HG03066 (cell line): ENCODE data around the gene OR5L2.
"Not testable (repeated sequence)": the region's sequence is repeated elsewhere in the genome, so short reads cannot be mapped to it uniquely, and the experiment has no call there.

Experiments
- ATAC-seq: cut with Tn5 transposase; IDR thresholded peaks from one replicate; pipeline ENCODE4 v1.9.1; 2021; ENCODE audit warnings: low read depth; ENCODE audit not compliant: unreplicated experiment

Gene OR5L2

DNA sequence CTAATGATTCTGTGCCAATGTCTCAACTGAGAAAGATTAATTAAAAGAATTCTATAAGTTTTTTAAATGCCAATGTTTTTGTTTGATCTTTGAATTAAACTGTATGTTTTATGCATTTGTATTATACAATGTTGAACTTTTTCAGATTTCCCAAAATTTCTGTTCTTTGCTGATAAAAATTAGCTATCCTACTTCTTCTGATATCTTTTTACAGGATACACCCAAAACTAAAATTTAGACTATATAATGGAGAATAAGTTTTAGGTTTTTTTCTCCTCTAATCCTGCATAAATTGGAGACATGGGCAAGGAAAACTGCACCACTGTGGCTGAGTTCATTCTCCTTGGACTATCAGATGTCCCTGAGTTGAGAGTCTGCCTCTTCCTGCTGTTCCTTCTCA lies at the start of gene OR5L2:
TSS of gene OR5L2 (plus strand) at position 301 of the 400 bp plus-strand sequence. CDS start at position 301, 0 bp downstream.
- ATAC-seq = no peak

DNA sequence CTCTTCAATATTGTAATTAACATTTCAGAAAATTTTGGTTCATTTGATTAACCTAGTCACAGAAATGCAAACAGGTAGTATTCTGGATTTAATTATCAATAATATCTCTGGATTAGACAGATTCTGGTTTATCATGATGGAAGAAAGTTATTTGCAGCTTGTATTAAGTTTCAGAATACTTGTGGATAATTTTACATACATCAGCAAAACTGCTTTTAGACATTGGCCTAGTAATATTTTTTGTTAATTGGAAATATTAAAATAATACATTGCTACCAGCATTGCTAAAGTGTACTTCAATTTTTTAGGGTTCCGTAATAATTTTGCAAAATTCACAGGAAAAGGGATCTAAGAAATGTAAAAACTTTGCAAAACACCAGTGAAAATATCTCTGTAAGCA lies 35.4 kb upstream of the OR5L2 start:
- ATAC-seq = no peak

DNA sequence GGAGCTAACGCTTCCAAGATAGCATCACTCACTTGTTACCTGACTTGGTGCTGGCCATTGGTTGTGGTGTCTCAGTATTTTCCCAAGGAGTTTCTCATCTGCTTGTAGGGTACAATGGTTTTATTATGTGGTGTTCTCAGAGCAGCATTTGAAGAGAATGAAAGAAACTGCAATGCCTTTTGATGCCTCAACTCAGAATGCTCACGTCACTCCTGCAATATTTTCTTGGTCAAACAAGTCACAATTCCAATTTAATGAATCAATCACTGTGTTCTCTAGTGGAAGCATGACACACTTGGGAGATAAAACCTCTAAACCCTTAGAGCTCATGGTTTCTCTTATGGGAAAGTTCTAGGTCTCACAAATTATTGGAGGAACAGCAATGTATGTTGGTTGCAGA lies 33.7 kb upstream of the OR5L2 start:
- ATAC-seq = no peak

DNA sequence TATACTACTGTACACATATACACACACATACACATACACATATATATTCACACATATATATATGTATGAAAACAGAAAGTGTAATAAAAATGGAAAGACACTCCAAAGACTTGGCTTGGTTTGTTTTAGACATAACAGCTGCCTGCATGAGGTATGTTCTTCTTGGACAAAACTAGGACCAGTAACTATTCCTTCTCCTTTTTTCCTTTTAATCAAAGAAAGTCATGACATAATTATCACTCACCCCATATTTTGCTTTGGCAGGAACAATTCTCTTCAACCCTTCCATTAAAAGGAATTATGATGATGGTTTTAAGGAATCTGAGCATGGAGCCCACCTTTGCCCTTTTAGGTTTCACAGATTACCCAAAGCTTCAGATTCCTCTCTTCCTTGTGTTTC lies 31.8 kb upstream of the OR5L2 start, which contains the start of gene OR5D14:
TSS of gene OR5D14 (plus strand) at position 301 of the 400 bp plus-strand sequence. CDS start at position 301, 0 bp downstream.
- no peak for ATAC-seq

DNA sequence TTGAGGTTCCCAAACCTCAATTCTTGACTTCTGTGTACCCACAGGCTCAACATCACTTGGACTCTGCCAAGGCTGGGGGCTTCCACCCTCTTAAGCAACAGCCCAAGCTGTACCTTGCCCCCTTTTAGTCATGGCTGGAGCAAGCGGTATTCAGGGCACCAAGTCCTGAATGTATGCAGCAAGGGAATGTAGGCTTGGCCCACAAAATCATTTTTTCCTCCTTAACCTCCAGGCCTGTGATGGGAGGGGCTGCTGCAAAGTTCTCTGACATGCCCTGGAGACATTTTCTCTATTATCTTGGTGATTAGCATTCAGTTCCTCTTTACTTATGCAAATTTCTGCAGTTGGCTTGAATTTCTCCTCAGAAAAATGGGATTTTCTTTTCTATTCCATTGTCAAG lies 20.8 kb upstream of the OR5L2 start:
- ATAC-seq = no peak

DNA sequence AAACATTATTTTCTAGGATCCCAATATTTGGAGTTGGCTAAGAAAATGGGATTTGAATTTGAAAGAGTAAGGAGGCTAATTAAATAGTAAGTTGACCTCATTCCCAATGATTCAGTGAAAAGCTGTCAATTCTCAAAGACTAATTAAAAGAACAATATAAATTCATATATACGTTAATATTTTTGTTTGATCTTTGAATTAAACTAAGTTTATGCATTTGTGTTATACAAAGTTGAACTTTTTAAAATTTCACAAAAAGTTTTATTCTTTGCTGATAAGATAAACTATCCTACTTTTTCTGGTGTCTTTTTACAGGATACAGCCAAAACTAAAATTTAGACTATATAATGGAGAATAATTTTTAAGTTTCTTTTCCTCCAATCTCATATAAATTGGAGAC lies 16.0 kb upstream of the OR5L2 start, which contains the start of gene OR5L1:
TSS of gene OR5L1 (plus strand) at position 301 of the 400 bp plus-strand sequence. CDS start 100 bp downstream, outside the sequence.
- ATAC-seq = no peak

DNA sequence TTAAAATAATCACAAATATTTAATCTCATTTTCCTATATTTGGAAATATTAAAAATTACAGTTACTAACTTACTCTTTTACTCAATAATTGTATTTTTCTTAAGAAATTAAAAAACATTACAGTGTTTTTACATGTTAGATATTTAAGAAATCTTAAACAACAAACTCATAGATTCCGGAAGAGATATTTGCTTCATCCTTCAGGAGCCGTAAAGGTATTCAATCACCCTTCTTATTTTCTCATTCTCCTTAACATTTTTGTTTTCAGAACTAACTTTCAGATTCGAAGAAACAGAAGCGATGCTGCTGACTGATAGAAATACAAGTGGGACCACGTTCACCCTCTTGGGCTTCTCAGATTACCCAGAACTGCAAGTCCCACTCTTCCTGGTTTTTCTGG lies 7.7 kb upstream of the OR5L2 start, which contains the start of gene OR5D18:
TSS of gene OR5D18 (plus strand) at position 301 of the 400 bp plus-strand sequence. CDS start at position 301, 0 bp downstream.
- no peak for ATAC-seq

DNA sequence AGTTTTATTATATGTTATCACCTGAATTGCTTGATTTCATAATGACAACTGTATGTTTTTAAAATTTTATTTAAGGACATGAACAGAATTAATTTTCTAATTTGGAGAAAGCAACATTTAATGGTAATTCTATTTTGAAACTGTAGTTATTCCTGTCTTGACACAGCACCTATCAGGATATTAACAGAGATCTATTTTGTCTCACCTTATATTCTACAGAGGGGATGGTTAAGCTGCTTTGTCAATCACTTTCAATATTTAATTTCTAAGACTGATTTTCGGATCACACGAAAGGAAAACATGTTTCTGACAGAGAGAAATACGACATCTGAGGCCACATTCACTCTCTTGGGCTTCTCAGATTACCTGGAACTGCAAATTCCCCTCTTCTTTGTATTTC lies 11.4 kb downstream of the OR5L2 start, which contains the start of gene OR5D16:
TSS of gene OR5D16 (plus strand) at position 301 of the 400 bp plus-strand sequence. CDS start at position 301, 0 bp downstream.
- ATAC-seq = no peak

DNA sequence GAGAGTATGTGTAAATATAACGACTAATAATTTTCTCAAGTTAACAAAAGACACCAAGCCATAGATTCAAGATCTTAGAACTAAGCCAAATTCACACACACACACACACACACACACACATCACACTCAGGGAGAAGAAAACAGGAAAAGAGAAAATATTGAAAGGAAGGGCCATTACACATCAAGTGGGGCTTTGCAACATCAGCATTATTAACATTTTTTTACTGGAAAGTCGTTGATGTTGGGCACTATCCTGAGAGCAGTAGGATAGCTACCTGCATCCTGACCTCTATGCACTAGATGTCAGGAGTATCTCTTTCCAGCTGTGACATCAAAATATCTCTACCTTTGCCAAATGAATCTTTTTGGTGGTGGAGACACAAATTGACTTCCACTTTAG lies 20.4 kb downstream of the OR5L2 start:
- no peak for ATAC-seq

DNA sequence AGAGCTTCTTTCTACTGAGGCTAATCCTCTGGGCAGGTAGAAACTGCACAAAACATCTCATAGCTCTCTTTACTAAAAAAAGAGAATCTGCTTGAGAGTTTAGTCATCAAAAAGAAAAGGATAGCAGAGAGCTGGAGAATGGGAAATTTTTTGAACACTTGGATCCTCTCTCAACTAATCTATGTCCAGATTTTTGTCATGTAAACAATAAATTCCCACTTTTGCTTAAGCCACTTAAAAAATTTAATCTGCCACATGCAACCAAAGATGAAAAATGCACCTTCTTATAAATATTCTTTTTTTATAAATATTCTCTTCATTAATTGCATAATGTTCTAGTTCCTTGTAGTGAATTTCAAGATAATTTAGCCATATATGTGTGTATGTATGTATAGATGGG lies 22.0 kb downstream of the OR5L2 start:
- ATAC-seq = no peak

DNA sequence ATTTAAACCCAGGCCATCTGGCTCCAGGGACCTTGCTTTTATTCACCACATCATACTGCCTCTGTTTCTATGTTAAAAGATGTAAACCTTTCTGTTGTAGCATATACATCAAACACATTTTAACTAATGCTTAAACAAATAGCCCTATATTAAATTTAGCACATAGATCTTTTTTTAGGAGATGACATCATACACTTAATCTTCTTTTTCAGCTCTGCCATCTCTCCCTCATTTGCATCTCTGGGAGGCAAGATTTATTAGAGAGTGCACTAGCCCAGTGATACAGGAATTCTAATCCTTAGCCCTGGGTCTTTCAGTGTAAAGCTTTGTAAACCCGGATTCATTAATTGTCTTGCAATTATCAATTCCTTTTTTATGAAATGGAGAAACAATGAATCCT lies 25.1 kb downstream of the OR5L2 start:
- no peak for ATAC-seq

DNA sequence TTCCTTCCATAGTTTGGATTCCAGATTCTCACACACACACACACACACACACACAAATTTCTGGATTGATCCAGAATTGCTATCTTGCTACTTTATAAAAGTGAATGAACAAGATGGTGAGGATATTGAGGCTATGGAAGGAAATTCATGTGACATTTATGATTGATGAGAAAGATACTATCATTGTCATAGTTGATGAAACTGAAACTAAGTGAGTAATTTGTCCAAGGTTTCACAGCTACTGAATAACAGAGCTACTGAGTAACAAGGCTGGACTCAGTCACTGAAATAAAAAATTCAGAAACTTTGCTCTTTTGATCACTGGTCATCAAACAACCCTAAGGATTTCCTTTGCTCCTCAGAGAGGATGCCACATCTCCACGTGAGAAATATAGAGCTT lies 27.7 kb downstream of the OR5L2 start:
- ATAC-seq = no peak

DNA sequence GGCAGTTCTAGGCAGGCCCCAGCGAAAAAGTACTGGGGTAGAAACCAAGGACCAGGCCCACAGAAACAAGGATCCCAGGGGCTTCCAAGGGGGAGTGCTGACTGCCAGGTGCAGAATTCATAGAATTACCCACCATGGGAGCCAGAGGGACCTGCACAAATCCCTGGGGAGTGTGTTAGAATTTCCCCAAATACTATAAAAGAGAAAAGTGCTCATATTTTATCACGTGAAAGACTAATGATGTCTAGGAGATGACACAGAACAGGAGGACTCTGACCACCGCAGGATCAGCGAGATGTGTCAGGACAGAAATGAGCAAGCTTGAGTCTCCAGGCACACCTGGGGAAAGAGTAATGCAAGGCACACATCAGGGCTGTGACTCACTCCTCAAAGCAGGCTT lies 40.3 kb downstream of the OR5L2 start:
- ATAC-seq = not testable (repeated sequence)

DNA sequence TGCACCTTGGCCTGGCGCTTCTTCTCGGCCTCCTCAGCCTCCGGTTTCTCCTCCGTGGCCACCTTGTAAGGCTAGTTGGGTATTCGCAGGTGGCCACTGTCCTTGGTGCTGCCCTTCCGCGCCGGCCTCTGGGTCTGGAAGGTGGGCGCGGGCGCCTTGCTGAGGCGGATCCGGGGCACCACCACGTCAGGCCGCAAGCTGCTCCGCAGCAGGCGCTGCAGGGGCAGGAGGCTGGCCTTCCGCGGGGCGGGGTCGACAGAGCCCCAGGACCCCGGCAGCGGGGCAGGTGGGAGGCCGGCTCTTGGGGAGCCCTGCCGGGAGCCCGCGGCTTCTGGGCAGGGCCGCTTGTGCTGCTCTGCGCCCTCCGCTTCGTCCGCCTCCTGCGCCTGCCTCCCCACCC lies 45.7 kb downstream of the OR5L2 start:
- not testable (repeated sequence) for ATAC-seq

DNA sequence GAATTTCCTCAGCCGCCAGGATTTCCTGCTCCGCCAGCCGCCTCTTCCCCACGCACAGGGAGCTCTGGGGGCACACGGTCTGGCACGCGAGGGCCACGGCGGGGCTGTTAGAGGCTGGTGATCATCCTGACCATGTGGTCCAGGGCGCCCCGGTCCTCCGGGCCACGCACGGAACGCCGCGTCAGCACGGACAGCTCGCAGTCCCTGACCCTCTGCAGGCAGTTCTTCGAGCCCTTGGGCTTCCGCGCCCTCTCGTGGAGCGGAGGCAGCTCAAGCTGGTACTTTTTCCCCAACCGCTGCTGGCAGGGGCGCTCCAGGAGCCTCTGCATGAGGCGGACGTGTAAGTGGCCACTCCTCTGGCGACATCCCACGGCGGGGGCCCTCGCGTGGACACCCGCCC lies 46.1 kb downstream of the OR5L2 start:
- not testable (repeated sequence) for ATAC-seq
